HL-60 (cell line): Measurements from ENCODE around the gene TRMT112.

ENCODE experiments used
- DNase-seq, 2 experiments: peaks; one replicate each; pipeline ENCODE4 v3.0.0-alpha.2; 2010 to 2020; ENCODE audit warnings: low read depth in 1 of 2, low spot score in 1 of 2
- H3K27ac ChIP-seq: fragments of 250-450 bp; sonication (Bioruptor Pico); replicated peaks from 2 replicates; pipeline ENCODE4 v1.5.1; 2020; ENCODE audit warnings: mild to moderate bottlenecking, moderate library complexity
- H3K27me3 ChIP-seq: fragments of 250-450 bp; sonication (Bioruptor Pico); 2 replicates; pipeline ENCODE4 v1.5.1; 2021; ENCODE audit warnings: mild to moderate bottlenecking, moderate library complexity; ENCODE audit not compliant: insufficient read depth, poor library complexity, severe bottlenecking
- H3K4me3 ChIP-seq: replicated peaks from 2 replicates; pipeline ENCODE4 v1.5.1; 2011; ENCODE audit warnings: mild to moderate bottlenecking, control low read depth, low read length; ENCODE audit not compliant: insufficient read depth
- GABPA ChIP-seq: IDR thresholded peaks from 2 replicates; pipeline ENCODE4 v1.6.1; 2012; ENCODE audit warnings: low read depth
- POLR2AphosphoS5 ChIP-seq: IDR thresholded peaks from 2 replicates; pipeline ENCODE4 v1.6.1; 2012; ENCODE audit warnings: low read depth
- REST ChIP-seq: IDR thresholded peaks from 2 replicates; pipeline ENCODE4 v1.6.1; 2012; ENCODE audit warnings: low read depth; ENCODE audit not compliant: insufficient replicate concordance
- SPI1 ChIP-seq: IDR thresholded peaks from 2 replicates; pipeline ENCODE4 v1.6.1; 2012; ENCODE audit warnings: low read depth, mild to moderate bottlenecking, borderline replicate concordance
- TF ChIP-seq, protein P1 (sequence below): IDR thresholded peaks from one replicate; pipeline ENCODE4 v1.5.1; 2011; ENCODE audit warnings: low read length, control low read depth, inconsistent platforms; ENCODE audit not compliant: insufficient read depth

The TRMT112 gene

DNA sequence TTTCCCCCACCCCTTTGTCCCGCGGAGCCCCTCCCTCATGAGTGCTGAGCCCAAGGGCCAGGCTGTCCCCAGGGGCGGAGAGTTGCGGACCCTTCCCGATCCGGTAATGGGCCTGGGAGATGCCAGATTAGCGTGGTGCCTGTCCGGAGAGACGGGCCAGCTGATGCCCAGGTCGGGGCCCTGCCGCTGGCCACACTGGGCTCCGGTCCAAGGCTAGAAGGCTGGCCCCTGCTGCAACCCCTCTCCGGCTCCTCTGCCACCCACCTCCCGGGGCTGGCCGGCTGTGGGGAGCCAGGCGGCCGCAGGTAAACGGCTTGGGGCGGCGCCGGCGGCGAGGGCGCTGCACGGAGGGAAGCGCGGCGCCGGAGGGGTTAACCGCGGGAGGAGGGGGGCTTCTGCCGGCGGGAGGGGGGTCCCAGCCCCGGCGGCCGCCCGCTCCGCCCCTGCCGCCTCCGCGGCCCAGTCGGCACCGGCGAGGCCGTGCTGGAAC is 26.1 kb downstream of the TRMT112 start, which contains the start of gene KCNK4:
Gene KCNK4, plus strand, starts transcription at position 41 of the 490 bp plus-strand sequence. CDS start 1,717 bp downstream, outside the sequence.
- no peak for TF ChIP-seq POLR2AphosphoS5
- TF ChIP-seq, protein P1, sequence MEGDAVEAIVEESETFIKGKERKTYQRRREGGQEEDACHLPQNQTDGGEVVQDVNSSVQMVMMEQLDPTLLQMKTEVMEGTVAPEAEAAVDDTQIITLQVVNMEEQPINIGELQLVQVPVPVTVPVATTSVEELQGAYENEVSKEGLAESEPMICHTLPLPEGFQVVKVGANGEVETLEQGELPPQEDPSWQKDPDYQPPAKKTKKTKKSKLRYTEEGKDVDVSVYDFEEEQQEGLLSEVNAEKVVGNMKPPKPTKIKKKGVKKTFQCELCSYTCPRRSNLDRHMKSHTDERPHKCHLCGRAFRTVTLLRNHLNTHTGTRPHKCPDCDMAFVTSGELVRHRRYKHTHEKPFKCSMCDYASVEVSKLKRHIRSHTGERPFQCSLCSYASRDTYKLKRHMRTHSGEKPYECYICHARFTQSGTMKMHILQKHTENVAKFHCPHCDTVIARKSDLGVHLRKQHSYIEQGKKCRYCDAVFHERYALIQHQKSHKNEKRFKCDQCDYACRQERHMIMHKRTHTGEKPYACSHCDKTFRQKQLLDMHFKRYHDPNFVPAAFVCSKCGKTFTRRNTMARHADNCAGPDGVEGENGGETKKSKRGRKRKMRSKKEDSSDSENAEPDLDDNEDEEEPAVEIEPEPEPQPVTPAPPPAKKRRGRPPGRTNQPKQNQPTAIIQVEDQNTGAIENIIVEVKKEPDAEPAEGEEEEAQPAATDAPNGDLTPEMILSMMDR = no peak
- TF ChIP-seq GABPA = no peak
- TF ChIP-seq REST = no peak
- TF ChIP-seq SPI1 = no peak
- no peak within 1 kb of the TSS for H3K4me3 ChIP-seq

GRCh38 chr11:64290352-64291261 is 26.8 kb downstream of the TRMT112 start:
- TF ChIP-seq, protein P1 = no peak
- TF ChIP-seq SPI1 (no peak), POLR2AphosphoS5 (no peak), REST (no peak), GABPA (no peak)
- Histone ChIP-seq H3K27me3 (peaks cover 42% of the 10 kb centered on the region), H3K27ac (no peak overlapping the region), H3K4me3 (no peak overlapping the region)
- DNase-seq = no peak

More for the DNA sequence above, 26.1 kb downstream of the TRMT112 start, which contains the start of gene KCNK4:
- Histone ChIP-seq H3K27me3 (peaks cover 49% of the 10 kb centered on the region), H3K27ac (no peak within 1 kb of the TSS)
- no peak for DNase-seq

DNA sequence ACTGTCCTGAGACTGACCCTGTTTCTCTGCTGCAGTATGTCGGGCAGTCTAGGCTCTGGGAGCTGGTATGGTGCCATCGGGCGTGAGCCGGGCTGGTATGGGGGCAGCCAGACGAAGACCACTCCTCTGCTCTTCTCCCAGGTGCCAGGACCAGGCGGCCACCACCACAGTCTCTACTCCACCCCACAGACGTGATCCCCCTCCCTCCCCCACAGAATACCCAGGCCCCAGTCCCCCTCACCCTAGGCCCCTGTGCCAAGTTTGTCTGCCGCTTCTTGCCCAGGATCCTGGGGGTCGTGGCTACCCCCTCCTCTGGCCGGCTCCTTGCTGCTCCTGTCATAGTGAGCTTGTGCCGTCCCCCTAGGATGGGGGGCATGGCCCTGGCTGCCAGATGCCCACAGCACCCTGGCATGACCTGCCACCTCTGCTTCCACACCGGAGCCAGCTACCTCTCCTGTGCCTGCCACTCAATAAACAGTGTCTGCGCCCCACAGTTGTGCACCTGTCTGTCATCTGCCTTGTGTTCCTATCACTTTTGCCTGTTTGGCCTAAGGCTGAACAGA is 28.3 kb downstream of the TRMT112 start:
- Histone ChIP-seq H3K27ac (no peak overlapping the region), H3K4me3 (no peak overlapping the region), H3K27me3 (peaks cover 31% of the 10 kb centered on the region)
- TF ChIP-seq GABPA = no peak
- TF ChIP-seq SPI1 = no peak
- TF ChIP-seq POLR2AphosphoS5 = no peak
- TF ChIP-seq, protein P1 = no peak
- no peak for TF ChIP-seq REST
- DNase-seq = no peak
